Activated CD8-positive, alpha-beta memory T cell treated with anti-CD3 and anti-CD28 coated beads, Interleukin-2, amount 10 ng/mL, durations not matched to agents 7 days and 5 days (primary cell): ENCODE results near the gene ZNF648. TPM values are rescaled to one million over a fixed set of nuclear protein-coding genes. Genes with fewer than 3 reads are reported as not detected.

Experiments
- ATAC-seq: fragments of 150-1000 bp; cut with Tn5 transposase; one replicate; pipeline ENCODE4 v1.10.0; 2021; ENCODE audit warnings: moderate library complexity
- CTCF ChIA-PET: fragments of 350-600 bp; sonication (Branson Sonifier 250); formaldehyde crosslinking; loops from one replicate; lab custom pipeline; 2021; ENCODE audit warnings: antibody characterized with exemption; lab: Charles Lee
- DNase-seq: peaks from one replicate; pipeline ENCODE4 v3.0.0-alpha.2; 2020
- H3K27ac Mint-ChIP-seq: one replicate; pipeline ENCODE4 v1.8.0; 2021; ENCODE audit warnings: mild to moderate bottlenecking, mixed read lengths
- H3K27me3 Mint-ChIP-seq: one replicate; pipeline ENCODE4 v1.8.0; 2021; ENCODE audit warnings: mixed read lengths
- H3K36me3 Mint-ChIP-seq: one replicate; pipeline ENCODE4 v1.8.0; 2021; ENCODE audit warnings: mild to moderate bottlenecking, mixed read lengths
- H3K4me1 Mint-ChIP-seq: one replicate; pipeline ENCODE4 v1.8.0; 2021; ENCODE audit warnings: mixed read lengths
- H3K4me3 Mint-ChIP-seq: one replicate; pipeline ENCODE4 v1.8.0; 2021; ENCODE audit warnings: mild to moderate bottlenecking, moderate library complexity, mixed read lengths
- H3K9me3 Mint-ChIP-seq: one replicate; pipeline ENCODE4 v1.8.0; 2022; ENCODE audit warnings: low read depth, mixed read lengths
- total RNA-seq, 2 experiments: library from RNA; stranded (reverse); gene quantifications; one replicate each; pipeline ENCODE4 v1.2.3, GENCODE V29; 2021

ZNF648 gene
- total RNA-seq, 2 experiments from 2014 or later: not detected

- Mint-ChIP-seq H3K4me1 (peaks cover 47% of the 10 kb centered on the region), H3K27ac (peak overlapping the region; percentile 84), H3K36me3 (no peaks in the 10 kb centered on the region), H3K27me3 (peaks cover 2% of the 10 kb centered on the region), H3K9me3 (no peaks in the 10 kb centered on the region), H3K4me3 (no peak overlapping the region)
- ATAC-seq (peak; percentile 52), DNase-seq (peak; percentile 52)
- CTCF ChIA-PET: interaction anchor here (0.7 to 1.9 kb wide), 9 partner anchors 8 to 697 kb away, joined by 3 to 19 read pairs (median 4); no protein-coding TSS in a partner anchor
Observed at GRCh38 chr1:182087304-182087703, 25.8 kb upstream of the ZNF648 start.

DNA sequence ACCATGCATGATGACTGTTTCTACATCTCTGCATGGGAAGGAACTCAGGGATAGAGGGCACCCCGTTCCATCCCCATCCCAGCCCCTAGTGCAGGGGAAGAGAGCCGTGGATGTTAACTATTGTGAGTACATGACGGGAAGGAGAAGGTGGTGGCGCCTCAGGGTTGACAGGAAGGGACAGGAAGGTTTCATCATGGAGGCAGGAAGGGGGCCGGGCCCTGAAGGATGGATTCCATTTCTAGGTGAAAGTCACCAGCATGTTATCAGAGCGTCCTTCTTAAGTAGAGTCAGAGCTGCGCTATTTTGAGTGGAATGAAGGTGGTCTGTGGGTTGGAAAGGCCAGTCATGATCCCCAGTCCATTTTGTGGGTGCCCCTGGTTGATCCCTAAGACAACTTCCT lies 25.1 kb upstream of the ZNF648 start:
- Mint-ChIP-seq H3K4me1 (peaks cover 47% of the 10 kb centered on the region), H3K36me3 (no peaks in the 10 kb centered on the region), H3K27me3 (no peaks in the 10 kb centered on the region), H3K9me3 (no peaks in the 10 kb centered on the region), H3K4me3 (no peak overlapping the region), H3K27ac (peak overlapping the region; percentile 84)
- DNase-seq: no peak
- CTCF ChIA-PET: interaction anchor here (0.7 to 2.8 kb wide), 8 partner anchors 20 to 698 kb away, joined by 3 to 38 read pairs (median 4); no protein-coding TSS in a partner anchor
- ATAC-seq: no peak

- Mint-ChIP-seq H3K4me3 (no peak overlapping the region), H3K4me1 (peaks cover 47% of the 10 kb centered on the region), H3K9me3 (no peaks in the 10 kb centered on the region), H3K27ac (no peak overlapping the region), H3K27me3 (no peaks in the 10 kb centered on the region), H3K36me3 (no peaks in the 10 kb centered on the region)
- CTCF ChIA-PET: interaction anchor here (0.9 to 2.8 kb wide), 9 partner anchors 31 to 698 kb away, joined by 3 to 56 read pairs (median 6); no protein-coding TSS in a partner anchor
- DNase-seq (no peak), ATAC-seq (no peak)
Observed at GRCh38 chr1:182086136-182086535, 24.6 kb upstream of the ZNF648 start.

DNA sequence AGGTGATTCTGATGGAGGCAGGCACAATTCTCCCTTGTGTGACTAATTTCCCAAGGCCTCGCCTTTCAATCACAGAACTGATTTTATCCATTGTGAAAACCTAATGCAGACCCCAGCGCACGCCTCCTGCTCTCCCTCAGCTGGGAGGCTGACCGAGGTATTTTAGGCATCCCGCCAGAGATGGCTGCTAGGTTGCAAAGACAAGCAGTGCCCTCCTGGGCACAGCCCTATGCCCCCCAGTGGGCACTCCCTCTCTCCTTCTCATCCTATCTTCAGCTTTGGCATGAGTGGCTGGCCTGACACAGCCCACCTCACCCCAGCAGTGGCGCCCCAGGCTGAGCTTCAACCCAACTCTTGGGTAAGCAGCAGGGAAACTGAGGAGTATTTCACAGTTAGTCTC lies 24.2 kb upstream of the ZNF648 start:
- Mint-ChIP-seq H3K27me3 (no peaks in the 10 kb centered on the region), H3K36me3 (no peaks in the 10 kb centered on the region), H3K4me3 (no peak overlapping the region), H3K27ac (no peak overlapping the region), H3K4me1 (peaks cover 47% of the 10 kb centered on the region), H3K9me3 (no peaks in the 10 kb centered on the region)
- ATAC-seq (no peak), DNase-seq (no peak)
- CTCF ChIA-PET: interaction anchor here (0.8 to 2.8 kb wide), 15 partner anchors 31 to 699 kb away, joined by 3 to 56 read pairs (median 3); no protein-coding TSS in a partner anchor

DNA sequence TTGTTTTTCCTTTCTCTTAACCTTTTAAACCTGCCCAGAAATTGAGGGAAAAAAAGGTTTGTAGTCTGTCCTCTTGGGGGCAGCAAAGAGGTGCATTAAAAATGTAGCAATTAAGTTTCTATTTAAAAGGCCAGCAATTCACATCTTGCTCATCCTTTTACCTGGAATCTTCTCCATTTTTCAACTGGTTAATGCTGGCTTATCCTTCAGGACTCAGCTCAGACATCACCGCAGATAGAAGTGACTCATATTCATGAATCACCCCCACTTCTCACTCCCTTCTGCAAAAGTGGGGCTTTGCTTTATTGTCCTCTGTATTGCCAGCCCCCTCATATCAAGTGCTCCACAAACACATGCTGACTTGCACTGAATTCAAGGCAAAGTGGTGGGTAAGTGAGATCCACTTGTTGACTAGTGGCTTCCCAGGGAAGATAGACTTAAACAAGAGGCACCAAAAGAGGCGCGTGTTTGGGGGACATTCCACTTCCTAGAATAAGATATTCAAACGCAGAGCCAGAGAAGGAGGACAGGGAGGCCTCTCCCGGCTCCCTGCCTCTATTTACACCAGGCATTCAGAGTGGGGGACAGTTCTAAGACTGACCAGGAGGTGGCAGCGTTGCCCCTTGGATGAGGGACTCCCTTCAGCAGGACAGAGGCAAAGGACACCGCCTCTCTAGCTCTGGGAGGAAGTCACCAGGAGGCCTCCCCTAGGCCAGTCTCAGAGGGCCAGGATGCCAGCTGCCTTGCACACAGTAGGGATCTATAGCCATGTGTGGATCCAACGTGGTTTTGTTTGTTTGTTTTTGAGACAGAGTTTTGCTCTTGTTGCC lies 23.2 kb upstream of the ZNF648 start:
- peaks cover 47% of the 10 kb centered on the region for H3K4me1 Mint-ChIP-seq
- no peak overlapping the region for H3K4me3 Mint-ChIP-seq
- H3K27ac Mint-ChIP-seq: peak overlapping the region; percentile 22

GRCh38 chr1:182083851-182084486 lies 22.5 kb upstream of the ZNF648 start:
- DNase-seq: no peak
- H3K36me3 Mint-ChIP-seq: no peaks in the 10 kb centered on the region
- no peaks in the 10 kb centered on the region for H3K9me3 Mint-ChIP-seq
- ATAC-seq: no peak
- H3K4me1 Mint-ChIP-seq: peaks cover 41% of the 10 kb centered on the region
- H3K4me3 Mint-ChIP-seq: no peak overlapping the region
- CTCF ChIA-PET: interaction anchor here (1.1 to 2.8 kb wide), 13 partner anchors 14 to 512 kb away, joined by 3 to 56 read pairs (median 3); no protein-coding TSS in a partner anchor
- H3K27ac Mint-ChIP-seq: no peak overlapping the region
- H3K27me3 Mint-ChIP-seq: no peaks in the 10 kb centered on the region

More for the DNA sequence above, 23.2 kb upstream of the ZNF648 start:
- DNase-seq: peak; percentile 89
- CTCF ChIA-PET: interaction anchor here (0.6 to 2.8 kb wide), 28 partner anchors 10 to 700 kb away, joined by 3 to 56 read pairs (median 3); partner anchors contain the start of gene TEDDM1
- peak; percentile 87 for ATAC-seq
- Mint-ChIP-seq H3K27me3 (no peaks in the 10 kb centered on the region), H3K9me3 (no peaks in the 10 kb centered on the region), H3K36me3 (no peaks in the 10 kb centered on the region)

- CTCF ChIA-PET: interaction anchor here (0.6 to 3.9 kb wide), 40 partner anchors 9 to 708 kb away, joined by 3 to 39 read pairs (median 4); partner anchors contain the start of genes GLUL and RNASEL
Observed at GRCh38 chr1:182080955-182081582, 19.6 kb upstream of the ZNF648 start.

DNA sequence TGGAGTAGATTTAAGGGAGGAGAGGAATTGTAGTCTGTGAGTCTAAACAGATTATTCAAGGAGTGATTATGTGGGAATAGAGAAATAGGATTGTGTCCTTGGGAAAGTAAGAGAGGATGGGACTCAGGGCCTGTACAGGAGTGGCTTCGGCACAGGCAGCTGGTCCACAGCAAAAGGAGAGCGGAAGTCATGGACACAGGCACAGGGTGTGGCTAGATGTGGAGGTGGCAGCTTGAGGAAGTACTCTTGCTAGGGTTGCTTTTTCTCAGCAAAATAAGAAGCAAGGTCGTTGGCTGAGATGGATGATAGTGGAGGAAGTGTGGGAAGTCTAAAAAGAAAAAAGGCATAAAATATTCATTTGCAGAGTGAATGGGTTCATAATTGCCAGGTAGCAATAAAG lies 18.5 kb upstream of the ZNF648 start:
- CTCF ChIA-PET: interaction anchor here (0.7 to 3.9 kb wide), 17 partner anchors 8 to 510 kb away, joined by 3 to 39 read pairs (median 5); partner anchors contain the start of gene RNASEL
- Mint-ChIP-seq H3K27me3 (no peaks in the 10 kb centered on the region), H3K4me1 (peaks cover 7% of the 10 kb centered on the region), H3K9me3 (no peaks in the 10 kb centered on the region), H3K36me3 (no peaks in the 10 kb centered on the region), H3K4me3 (no peak overlapping the region), H3K27ac (no peak overlapping the region)
- ATAC-seq (no peak), DNase-seq (no peak)

More at GRCh38 chr1:182080955-182081582, 19.6 kb upstream of the ZNF648 start:
- ATAC-seq (no peak), DNase-seq (no peak)
- peaks cover 14% of the 10 kb centered on the region for H3K4me1 Mint-ChIP-seq
- H3K9me3 Mint-ChIP-seq: no peaks in the 10 kb centered on the region
- H3K36me3 Mint-ChIP-seq: no peaks in the 10 kb centered on the region
- H3K27me3 Mint-ChIP-seq: no peaks in the 10 kb centered on the region
- H3K27ac Mint-ChIP-seq: no peak overlapping the region
- H3K4me3 Mint-ChIP-seq: no peak overlapping the region

- DNase-seq: no peak
- no peak overlapping the region for H3K27ac Mint-ChIP-seq
- H3K4me3 Mint-ChIP-seq: no peak overlapping the region
- no peaks in the 10 kb centered on the region for H3K36me3 Mint-ChIP-seq
- ATAC-seq: no peak
- no peaks in the 10 kb centered on the region for H3K4me1 Mint-ChIP-seq
- H3K9me3 Mint-ChIP-seq: no peaks in the 10 kb centered on the region
- CTCF ChIA-PET: interaction anchor here (1.1 kb wide), 1 partner anchor 9 kb away, joined by 6 read pairs; no protein-coding TSS in a partner anchor
- peaks cover 22% of the 10 kb centered on the region for H3K27me3 Mint-ChIP-seq
Observed at GRCh38 chr1:182071924-182072323, 10.4 kb upstream of the ZNF648 start.

- Mint-ChIP-seq H3K27me3 (peaks cover 25% of the 10 kb centered on the region), H3K4me3 (no peak overlapping the region), H3K27ac (no peak overlapping the region), H3K9me3 (no peaks in the 10 kb centered on the region), H3K36me3 (no peaks in the 10 kb centered on the region), H3K4me1 (no peaks in the 10 kb centered on the region)
- ATAC-seq: peak; percentile 72
- no peak for DNase-seq
- CTCF ChIA-PET: interaction anchor here (0.8 to 2.5 kb wide), 8 partner anchors 9 to 22 kb away, joined by 3 to 11 read pairs (median 4); no protein-coding TSS in a partner anchor
Observed at GRCh38 chr1:182069028-182069466, 7.5 kb upstream of the ZNF648 start.

DNA sequence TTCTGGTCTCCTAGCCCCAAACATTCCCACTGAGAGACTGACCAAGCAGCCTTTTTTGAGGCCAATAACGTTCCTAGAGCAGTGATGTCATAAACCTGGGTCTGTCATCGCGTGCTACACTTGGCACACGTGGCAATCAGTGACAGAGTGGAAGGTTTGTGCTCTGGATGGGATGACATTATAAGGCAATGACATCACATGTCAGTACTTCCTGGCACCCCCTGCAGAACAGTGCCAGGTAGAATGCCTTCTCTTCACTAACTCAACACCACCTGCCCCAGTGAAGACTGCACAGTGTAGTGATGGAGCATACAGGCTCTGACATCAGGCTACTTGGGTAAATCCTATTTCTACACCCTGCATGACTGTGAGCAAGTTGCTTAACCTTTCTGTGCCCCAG lies 5.4 kb upstream of the ZNF648 start:
- Mint-ChIP-seq H3K4me1 (no peaks in the 10 kb centered on the region), H3K27ac (no peak overlapping the region), H3K4me3 (no peak overlapping the region), H3K9me3 (no peaks in the 10 kb centered on the region), H3K27me3 (peaks cover 27% of the 10 kb centered on the region), H3K36me3 (no peaks in the 10 kb centered on the region)
- CTCF ChIA-PET: interaction anchor here (1.2 kb wide), 1 partner anchor 14 kb away, joined by 6 read pairs; no protein-coding TSS in a partner anchor
- DNase-seq: no peak
- no peak for ATAC-seq

- H3K9me3 Mint-ChIP-seq: no peaks in the 10 kb centered on the region
- peaks cover 34% of the 10 kb centered on the region for H3K27me3 Mint-ChIP-seq
- H3K4me1 Mint-ChIP-seq: no peaks in the 10 kb centered on the region
- H3K36me3 Mint-ChIP-seq: no peaks in the 10 kb centered on the region
- no peak for ATAC-seq
- DNase-seq: no peak
- no peak overlapping the region for H3K27ac Mint-ChIP-seq
- CTCF ChIA-PET: no interaction called here
- no peak overlapping the region for H3K4me3 Mint-ChIP-seq
Observed at GRCh38 chr1:182065126-182065845, 3.8 kb upstream of the ZNF648 start.
